HEK293 (cell line): ENCODE results near the gene PGM1.

Experiments used
- HOXC10 ChIP-seq: sonication (generic); formaldehyde crosslinking; IDR thresholded peaks from 2 replicates; pipeline ENCODE4 v1.8.1; 2023; ENCODE audit warnings: mild to moderate bottlenecking, missing genetic modification reagents
- IKZF3 ChIP-seq: fragments of 450-650 bp; IDR thresholded peaks from 2 replicates; pipeline ENCODE4 v1.5.0; 2018; ENCODE audit warnings: missing biosample characterization, mild to moderate bottlenecking, missing genetic modification characterization, moderate library complexity
- MYNN ChIP-seq: fragments of 450-650 bp; formaldehyde crosslinking; IDR thresholded peaks from 2 replicates; pipeline ENCODE4 v1.5.1; 2016; ENCODE audit warnings: missing biosample characterization, missing genetic modification characterization, borderline replicate concordance
- SCRT2 ChIP-seq: fragments of 450-650 bp; formaldehyde crosslinking; IDR thresholded peaks from 2 replicates; pipeline ENCODE4 v1.5.1; 2016; ENCODE audit warnings: missing biosample characterization, missing genetic modification characterization
- SP7 ChIP-seq: fragments of 450-650 bp; formaldehyde crosslinking; IDR thresholded peaks from 2 replicates; pipeline ENCODE4 v1.5.1; 2016; ENCODE audit warnings: missing biosample characterization, missing genetic modification characterization
- TRIM28 ChIP-seq: IDR thresholded peaks from 2 replicates; pipeline ENCODE4 v1.6.1; 2011; ENCODE audit warnings: low read length, control low read depth, borderline replicate concordance
- WT1 ChIP-seq: fragments of 450-650 bp; formaldehyde crosslinking; IDR thresholded peaks from 2 replicates; pipeline ENCODE4 v1.5.1; 2016; ENCODE audit warnings: missing biosample characterization, missing genetic modification characterization
- ZBTB1 ChIP-seq: fragments of 450-650 bp; formaldehyde crosslinking; IDR thresholded peaks from 2 replicates; pipeline ENCODE4 v1.5.1; 2016; ENCODE audit warnings: missing biosample characterization, missing genetic modification characterization
- ZBTB20 ChIP-seq: fragments of 450-650 bp; formaldehyde crosslinking; IDR thresholded peaks from 2 replicates; pipeline ENCODE4 v1.5.1; 2016; ENCODE audit warnings: missing biosample characterization, missing genetic modification characterization
- ZBTB21 ChIP-seq: fragments of 450-650 bp; formaldehyde crosslinking; IDR thresholded peaks from 2 replicates; pipeline ENCODE4 v1.5.1; 2017; ENCODE audit warnings: missing biosample characterization, missing genetic modification characterization
- ZNF302 ChIP-seq: fragments of 450-650 bp; formaldehyde crosslinking; IDR thresholded peaks from 2 replicates; pipeline ENCODE4 v1.5.1; 2016; ENCODE audit warnings: missing biosample characterization, missing genetic modification characterization, low read depth
- ZNF354C ChIP-seq: fragments of 450-650 bp; formaldehyde crosslinking; IDR thresholded peaks from 2 replicates; pipeline ENCODE4 v1.5.1; 2016; ENCODE audit warnings: missing biosample characterization, missing genetic modification characterization, low read depth, borderline replicate concordance
- ZNF426 ChIP-seq: fragments of 450-650 bp; formaldehyde crosslinking; IDR thresholded peaks from 2 replicates; pipeline ENCODE4 v1.5.1; 2017; ENCODE audit warnings: missing biosample characterization, missing genetic modification characterization, mild to moderate bottlenecking, inconsistent platforms, moderate library complexity
- ZNF558 ChIP-seq: fragments of 450-650 bp; formaldehyde crosslinking; IDR thresholded peaks from 2 replicates; pipeline ENCODE4 v1.5.1; 2016; ENCODE audit warnings: missing biosample characterization, missing genetic modification characterization
- ZNF600 ChIP-seq: fragments of 450-650 bp; formaldehyde crosslinking; IDR thresholded peaks from 2 replicates; pipeline ENCODE4 v1.5.1; 2016; ENCODE audit warnings: missing biosample characterization, missing genetic modification characterization
- ZNF626 ChIP-seq: fragments of 450-650 bp; sonication (Bioruptor Pico); formaldehyde crosslinking; IDR thresholded peaks from 2 replicates; pipeline ENCODE4 v1.5.1; 2018; ENCODE audit warnings: missing biosample characterization, missing genetic modification characterization, inconsistent platforms
- ZNF629 ChIP-seq: fragments of 450-650 bp; formaldehyde crosslinking; IDR thresholded peaks from 2 replicates; pipeline ENCODE4 v1.5.1; 2017; ENCODE audit warnings: missing biosample characterization, missing genetic modification characterization
- ZNF660 ChIP-seq: fragments of 450-650 bp; IDR thresholded peaks from 2 replicates; pipeline ENCODE4 v1.5.1; 2018; ENCODE audit warnings: missing biosample characterization, mild to moderate bottlenecking, missing genetic modification characterization
- ZNF768 ChIP-seq: fragments of 450-650 bp; formaldehyde crosslinking; IDR thresholded peaks from 2 replicates; pipeline ENCODE4 v1.5.1; 2018; ENCODE audit warnings: missing biosample characterization, mild to moderate bottlenecking, missing genetic modification characterization
- ZNF776 ChIP-seq: fragments of 450-650 bp; formaldehyde crosslinking; IDR thresholded peaks from 2 replicates; pipeline ENCODE4 v1.5.0; 2017; ENCODE audit warnings: missing biosample characterization, missing genetic modification characterization, borderline replicate concordance
- ZNF830 ChIP-seq: fragments of 450-650 bp; IDR thresholded peaks from 2 replicates; pipeline ENCODE4 v1.5.0; 2018; ENCODE audit warnings: missing biosample characterization, missing genetic modification characterization, low read depth, mild to moderate bottlenecking, moderate library complexity
- TF ChIP-seq, protein P1 (sequence below): fragments of 450-650 bp; formaldehyde crosslinking; IDR thresholded peaks from 2 replicates; pipeline ENCODE4 v1.5.1; 2016; ENCODE audit warnings: missing biosample characterization, missing genetic modification characterization
- TF ChIP-seq, protein P2 (sequence below): fragments of 450-650 bp; formaldehyde crosslinking; IDR thresholded peaks from 2 replicates; pipeline ENCODE4 v1.5.1; 2016; ENCODE audit warnings: missing biosample characterization, missing genetic modification characterization
- TF ChIP-seq, protein P3 (sequence below): fragments of 450-650 bp; formaldehyde crosslinking; IDR thresholded peaks from 2 replicates; pipeline ENCODE4 v1.5.1; 2017; ENCODE audit warnings: missing biosample characterization, missing genetic modification characterization
- TF ChIP-seq, protein P4 (sequence below): fragments of 450-650 bp; formaldehyde crosslinking; IDR thresholded peaks from 2 replicates; pipeline ENCODE4 v1.5.1; 2016; ENCODE audit warnings: missing biosample characterization, missing genetic modification characterization, borderline replicate concordance
- TF ChIP-seq, protein P5 (sequence below): fragments of 450-650 bp; formaldehyde crosslinking; IDR thresholded peaks from 2 replicates; pipeline ENCODE4 v1.5.1; 2016; ENCODE audit warnings: missing biosample characterization, missing genetic modification characterization

The PGM1 gene

DNA sequence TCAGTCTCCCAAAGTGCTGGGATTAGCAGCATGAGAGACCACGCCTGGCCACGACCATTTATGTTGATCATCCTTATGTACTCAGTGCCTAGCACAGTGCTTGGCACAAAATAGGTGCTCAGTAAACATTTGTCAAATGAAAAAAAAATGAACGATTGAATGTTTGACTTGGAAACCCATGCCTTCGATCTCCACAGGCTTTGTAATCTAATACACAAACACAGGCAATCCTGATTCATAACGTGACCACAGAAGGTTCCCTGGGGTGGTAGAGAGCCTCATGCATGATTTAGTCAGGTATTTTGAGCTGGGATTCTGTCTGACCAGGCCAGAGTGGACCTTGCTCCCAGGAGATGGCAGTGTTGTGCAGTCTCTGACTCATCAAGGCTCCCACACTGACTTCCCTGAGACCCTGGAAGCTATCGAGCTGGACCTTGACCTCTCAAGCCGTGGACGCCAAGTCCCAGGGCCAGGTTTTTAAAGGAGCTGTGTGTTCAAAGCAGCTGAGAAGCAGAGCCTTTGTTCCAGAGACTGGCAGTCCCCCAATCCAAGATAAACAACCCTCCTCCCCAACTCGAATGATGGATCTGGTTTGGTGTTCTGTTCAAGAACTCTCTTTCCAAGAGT lies 81.1 kb downstream of the PGM1 start (continued):
- no peak for TF ChIP-seq ZNF354C (tag by site-specific recombination)
- no peak for TF ChIP-seq ZNF626 (tag by site-specific recombination)
- no peak for TF ChIP-seq ZNF302
- TF ChIP-seq, protein P1, sequence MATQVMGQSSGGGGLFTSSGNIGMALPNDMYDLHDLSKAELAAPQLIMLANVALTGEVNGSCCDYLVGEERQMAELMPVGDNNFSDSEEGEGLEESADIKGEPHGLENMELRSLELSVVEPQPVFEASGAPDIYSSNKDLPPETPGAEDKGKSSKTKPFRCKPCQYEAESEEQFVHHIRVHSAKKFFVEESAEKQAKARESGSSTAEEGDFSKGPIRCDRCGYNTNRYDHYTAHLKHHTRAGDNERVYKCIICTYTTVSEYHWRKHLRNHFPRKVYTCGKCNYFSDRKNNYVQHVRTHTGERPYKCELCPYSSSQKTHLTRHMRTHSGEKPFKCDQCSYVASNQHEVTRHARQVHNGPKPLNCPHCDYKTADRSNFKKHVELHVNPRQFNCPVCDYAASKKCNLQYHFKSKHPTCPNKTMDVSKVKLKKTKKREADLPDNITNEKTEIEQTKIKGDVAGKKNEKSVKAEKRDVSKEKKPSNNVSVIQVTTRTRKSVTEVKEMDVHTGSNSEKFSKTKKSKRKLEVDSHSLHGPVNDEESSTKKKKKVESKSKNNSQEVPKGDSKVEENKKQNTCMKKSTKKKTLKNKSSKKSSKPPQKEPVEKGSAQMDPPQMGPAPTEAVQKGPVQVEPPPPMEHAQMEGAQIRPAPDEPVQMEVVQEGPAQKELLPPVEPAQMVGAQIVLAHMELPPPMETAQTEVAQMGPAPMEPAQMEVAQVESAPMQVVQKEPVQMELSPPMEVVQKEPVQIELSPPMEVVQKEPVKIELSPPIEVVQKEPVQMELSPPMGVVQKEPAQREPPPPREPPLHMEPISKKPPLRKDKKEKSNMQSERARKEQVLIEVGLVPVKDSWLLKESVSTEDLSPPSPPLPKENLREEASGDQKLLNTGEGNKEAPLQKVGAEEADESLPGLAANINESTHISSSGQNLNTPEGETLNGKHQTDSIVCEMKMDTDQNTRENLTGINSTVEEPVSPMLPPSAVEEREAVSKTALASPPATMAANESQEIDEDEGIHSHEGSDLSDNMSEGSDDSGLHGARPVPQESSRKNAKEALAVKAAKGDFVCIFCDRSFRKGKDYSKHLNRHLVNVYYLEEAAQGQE, result no peak
- TF ChIP-seq ZBTB21, result no peak
- no peak for TF ChIP-seq MYNN (tag by site-specific recombination)
- no peak for TF ChIP-seq ZNF830
- no peak for TF ChIP-seq ZNF629 (tag by site-specific recombination)
- no peak for TF ChIP-seq ZNF558 (tag by site-specific recombination)
- TF ChIP-seq SCRT2 (tag by site-specific recombination), result no peak
- TF ChIP-seq SP7, result no peak
- TF ChIP-seq ZNF768 (tag by site-specific recombination), result no peak
- TF ChIP-seq ZBTB1 (tag by site-specific recombination), result no peak
- TF ChIP-seq ZNF660, result peak; percentile 62; the same call in 1 of the 2 replicates
- no peak for TF ChIP-seq WT1
- TF ChIP-seq TRIM28, result peak; percentile 58; the same call in 1 of the 2 replicates
- no peak for TF ChIP-seq ZNF600 (tag by site-specific recombination)
- TF ChIP-seq IKZF3, result 0 out of 2 replicates have a peak, but pooled peaks have one; percentile 11
- TF ChIP-seq ZNF776 (tag by site-specific recombination), result no peak
- TF ChIP-seq, protein P2, sequence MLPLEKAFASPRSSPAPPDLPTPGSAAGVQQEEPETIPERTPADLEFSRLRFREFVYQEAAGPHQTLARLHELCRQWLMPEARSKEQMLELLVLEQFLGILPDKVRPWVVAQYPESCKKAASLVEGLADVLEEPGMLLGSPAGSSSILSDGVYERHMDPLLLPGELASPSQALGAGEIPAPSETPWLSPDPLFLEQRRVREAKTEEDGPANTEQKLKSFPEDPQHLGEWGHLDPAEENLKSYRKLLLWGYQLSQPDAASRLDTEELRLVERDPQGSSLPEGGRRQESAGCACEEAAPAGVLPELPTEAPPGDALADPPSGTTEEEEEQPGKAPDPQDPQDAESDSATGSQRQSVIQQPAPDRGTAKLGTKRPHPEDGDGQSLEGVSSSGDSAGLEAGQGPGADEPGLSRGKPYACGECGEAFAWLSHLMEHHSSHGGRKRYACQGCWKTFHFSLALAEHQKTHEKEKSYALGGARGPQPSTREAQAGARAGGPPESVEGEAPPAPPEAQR (tag by site-specific recombination), result no peak
- no peak for TF ChIP-seq ZBTB20 (tag by site-specific recombination)
- TF ChIP-seq HOXC10 (CRISPR knock-in tag), result no peak
- TF ChIP-seq, protein P3, sequence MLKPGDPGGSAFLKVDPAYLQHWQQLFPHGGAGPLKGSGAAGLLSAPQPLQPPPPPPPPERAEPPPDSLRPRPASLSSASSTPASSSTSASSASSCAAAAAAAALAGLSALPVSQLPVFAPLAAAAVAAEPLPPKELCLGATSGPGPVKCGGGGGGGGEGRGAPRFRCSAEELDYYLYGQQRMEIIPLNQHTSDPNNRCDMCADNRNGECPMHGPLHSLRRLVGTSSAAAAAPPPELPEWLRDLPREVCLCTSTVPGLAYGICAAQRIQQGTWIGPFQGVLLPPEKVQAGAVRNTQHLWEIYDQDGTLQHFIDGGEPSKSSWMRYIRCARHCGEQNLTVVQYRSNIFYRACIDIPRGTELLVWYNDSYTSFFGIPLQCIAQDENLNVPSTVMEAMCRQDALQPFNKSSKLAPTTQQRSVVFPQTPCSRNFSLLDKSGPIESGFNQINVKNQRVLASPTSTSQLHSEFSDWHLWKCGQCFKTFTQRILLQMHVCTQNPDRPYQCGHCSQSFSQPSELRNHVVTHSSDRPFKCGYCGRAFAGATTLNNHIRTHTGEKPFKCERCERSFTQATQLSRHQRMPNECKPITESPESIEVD (tag by site-specific recombination), result no peak
- TF ChIP-seq, protein P4, sequence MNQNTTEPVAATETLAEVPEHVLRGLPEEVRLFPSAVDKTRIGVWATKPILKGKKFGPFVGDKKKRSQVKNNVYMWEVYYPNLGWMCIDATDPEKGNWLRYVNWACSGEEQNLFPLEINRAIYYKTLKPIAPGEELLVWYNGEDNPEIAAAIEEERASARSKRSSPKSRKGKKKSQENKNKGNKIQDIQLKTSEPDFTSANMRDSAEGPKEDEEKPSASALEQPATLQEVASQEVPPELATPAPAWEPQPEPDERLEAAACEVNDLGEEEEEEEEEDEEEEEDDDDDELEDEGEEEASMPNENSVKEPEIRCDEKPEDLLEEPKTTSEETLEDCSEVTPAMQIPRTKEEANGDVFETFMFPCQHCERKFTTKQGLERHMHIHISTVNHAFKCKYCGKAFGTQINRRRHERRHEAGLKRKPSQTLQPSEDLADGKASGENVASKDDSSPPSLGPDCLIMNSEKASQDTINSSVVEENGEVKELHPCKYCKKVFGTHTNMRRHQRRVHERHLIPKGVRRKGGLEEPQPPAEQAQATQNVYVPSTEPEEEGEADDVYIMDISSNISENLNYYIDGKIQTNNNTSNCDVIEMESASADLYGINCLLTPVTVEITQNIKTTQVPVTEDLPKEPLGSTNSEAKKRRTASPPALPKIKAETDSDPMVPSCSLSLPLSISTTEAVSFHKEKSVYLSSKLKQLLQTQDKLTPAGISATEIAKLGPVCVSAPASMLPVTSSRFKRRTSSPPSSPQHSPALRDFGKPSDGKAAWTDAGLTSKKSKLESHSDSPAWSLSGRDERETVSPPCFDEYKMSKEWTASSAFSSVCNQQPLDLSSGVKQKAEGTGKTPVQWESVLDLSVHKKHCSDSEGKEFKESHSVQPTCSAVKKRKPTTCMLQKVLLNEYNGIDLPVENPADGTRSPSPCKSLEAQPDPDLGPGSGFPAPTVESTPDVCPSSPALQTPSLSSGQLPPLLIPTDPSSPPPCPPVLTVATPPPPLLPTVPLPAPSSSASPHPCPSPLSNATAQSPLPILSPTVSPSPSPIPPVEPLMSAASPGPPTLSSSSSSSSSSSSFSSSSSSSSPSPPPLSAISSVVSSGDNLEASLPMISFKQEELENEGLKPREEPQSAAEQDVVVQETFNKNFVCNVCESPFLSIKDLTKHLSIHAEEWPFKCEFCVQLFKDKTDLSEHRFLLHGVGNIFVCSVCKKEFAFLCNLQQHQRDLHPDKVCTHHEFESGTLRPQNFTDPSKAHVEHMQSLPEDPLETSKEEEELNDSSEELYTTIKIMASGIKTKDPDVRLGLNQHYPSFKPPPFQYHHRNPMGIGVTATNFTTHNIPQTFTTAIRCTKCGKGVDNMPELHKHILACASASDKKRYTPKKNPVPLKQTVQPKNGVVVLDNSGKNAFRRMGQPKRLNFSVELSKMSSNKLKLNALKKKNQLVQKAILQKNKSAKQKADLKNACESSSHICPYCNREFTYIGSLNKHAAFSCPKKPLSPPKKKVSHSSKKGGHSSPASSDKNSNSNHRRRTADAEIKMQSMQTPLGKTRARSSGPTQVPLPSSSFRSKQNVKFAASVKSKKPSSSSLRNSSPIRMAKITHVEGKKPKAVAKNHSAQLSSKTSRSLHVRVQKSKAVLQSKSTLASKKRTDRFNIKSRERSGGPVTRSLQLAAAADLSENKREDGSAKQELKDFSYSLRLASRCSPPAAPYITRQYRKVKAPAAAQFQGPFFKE (tag by site-specific recombination), result no peak
- TF ChIP-seq ZNF426 (tag by site-specific recombination), result no peak
- TF ChIP-seq, protein P5, sequence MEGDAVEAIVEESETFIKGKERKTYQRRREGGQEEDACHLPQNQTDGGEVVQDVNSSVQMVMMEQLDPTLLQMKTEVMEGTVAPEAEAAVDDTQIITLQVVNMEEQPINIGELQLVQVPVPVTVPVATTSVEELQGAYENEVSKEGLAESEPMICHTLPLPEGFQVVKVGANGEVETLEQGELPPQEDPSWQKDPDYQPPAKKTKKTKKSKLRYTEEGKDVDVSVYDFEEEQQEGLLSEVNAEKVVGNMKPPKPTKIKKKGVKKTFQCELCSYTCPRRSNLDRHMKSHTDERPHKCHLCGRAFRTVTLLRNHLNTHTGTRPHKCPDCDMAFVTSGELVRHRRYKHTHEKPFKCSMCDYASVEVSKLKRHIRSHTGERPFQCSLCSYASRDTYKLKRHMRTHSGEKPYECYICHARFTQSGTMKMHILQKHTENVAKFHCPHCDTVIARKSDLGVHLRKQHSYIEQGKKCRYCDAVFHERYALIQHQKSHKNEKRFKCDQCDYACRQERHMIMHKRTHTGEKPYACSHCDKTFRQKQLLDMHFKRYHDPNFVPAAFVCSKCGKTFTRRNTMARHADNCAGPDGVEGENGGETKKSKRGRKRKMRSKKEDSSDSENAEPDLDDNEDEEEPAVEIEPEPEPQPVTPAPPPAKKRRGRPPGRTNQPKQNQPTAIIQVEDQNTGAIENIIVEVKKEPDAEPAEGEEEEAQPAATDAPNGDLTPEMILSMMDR (tag by site-specific recombination), result peak; percentile 55; the same call in 1 of the 2 replicates
